Karpas-422 (cell line): ENCODE measurements around the gene SLC7A5. TPM values are rescaled to one million over a fixed set of nuclear protein-coding genes. Genes with fewer than 3 reads are reported as not detected.

Experiments used
- DNase-seq: peaks from one replicate; pipeline ENCODE4 v3.0.0-alpha.2; 2015
- H2AFZ ChIP-seq: fragments of 200-600 bp; sonication (generic); 2 replicates; pipeline ENCODE4 v1.6.1; 2014; ENCODE audit warnings: antibody characterized with exemption, low read length, mixed read lengths
- H3K27ac ChIP-seq: fragments of 200-600 bp; sonication (generic); 2 replicates; pipeline ENCODE4 v1.5.1; 2014; ENCODE audit warnings: mild to moderate bottlenecking, low read length, moderate library complexity
- H3K27me3 ChIP-seq: fragments of 200-600 bp; sonication (generic); 2 replicates; pipeline ENCODE4 v1.6.1; 2014; ENCODE audit warnings: low read length, mixed read lengths
- H3K36me3 ChIP-seq: fragments of 200-600 bp; sonication (generic); 2 replicates; pipeline ENCODE4 v1.6.1; 2014; ENCODE audit warnings: low read length, mixed read lengths; ENCODE audit not compliant: insufficient read depth
- H3K4me1 ChIP-seq: fragments of 200-600 bp; sonication (generic); 2 replicates; pipeline ENCODE4 v1.6.1; 2014; ENCODE audit warnings: mild to moderate bottlenecking, low read length, mixed read lengths
- H3K4me2 ChIP-seq: fragments of 200-600 bp; sonication (generic); 2 replicates; pipeline ENCODE4 v1.6.1; 2014; ENCODE audit warnings: low read length, low read depth, mild to moderate bottlenecking; ENCODE audit not compliant: poor library complexity, severe bottlenecking
- H3K4me3 ChIP-seq: fragments of 200-600 bp; sonication (generic); 2 replicates; pipeline ENCODE4 v1.5.1; 2014; ENCODE audit warnings: mild to moderate bottlenecking, antibody characterized with exemption, low read length, mixed read lengths
- H3K79me2 ChIP-seq: fragments of 200-600 bp; sonication (generic); 2 replicates; pipeline ENCODE4 v1.6.1; 2014; ENCODE audit warnings: mild to moderate bottlenecking, low read length, mixed read lengths
- H3K9ac ChIP-seq: fragments of 200-600 bp; sonication (generic); 2 replicates; pipeline ENCODE4 v1.6.0; 2014; ENCODE audit warnings: low read length
- H3K9me2 ChIP-seq: fragments of 200-600 bp; sonication (generic), shearing (Covaris generic); replicated peaks from 2 replicates; pipeline ENCODE4 v1.6.0; 2014; ENCODE audit warnings: mild to moderate bottlenecking, low read length, moderate library complexity; ENCODE audit not compliant: insufficient read depth
- H3K9me3 ChIP-seq: fragments of 300-700, 200-600 bp; sonication (generic); 2 replicates; pipeline ENCODE4 v1.6.1; 2014; ENCODE audit warnings: low read length, mixed read lengths
- H4K20me1 ChIP-seq: fragments of 200-600 bp; sonication (generic); 2 replicates; pipeline ENCODE4 v1.6.1; 2014; ENCODE audit warnings: mild to moderate bottlenecking, antibody characterized with exemption, low read length, low read depth; ENCODE audit not compliant: insufficient read depth
- total RNA-seq: library from RNA; depleted of rRNA; stranded (reverse); fragments of >200 nt; shearing (Covaris generic); gene quantifications from 2 replicates; pipeline ENCODE4 v1.2.3, GENCODE V29; 2014; ENCODE audit warnings: low replicate concordance

The SLC7A5 gene
- total RNA-seq, 1 experiment from 2014 or later, result 163 TPM

- no peaks in the 10 kb centered on the region for H3K79me2 ChIP-seq
- peaks cover 13% of the 10 kb centered on the region; the same call in 1 of the 2 replicates for H3K36me3 ChIP-seq
- H3K9me2 ChIP-seq, result no peaks in the 10 kb centered on the region
- no peaks in the 10 kb centered on the region for H4K20me1 ChIP-seq
- H3K27ac ChIP-seq, result peak overlapping the region; percentile 99
- peak overlapping the region; percentile 86 for H3K9ac ChIP-seq
- H3K4me3 ChIP-seq, result peak overlapping the region; percentile 64
- peak overlapping the region; percentile 82 for H3K4me2 ChIP-seq
- no peak overlapping the region for H2AFZ ChIP-seq
- no peaks in the 10 kb centered on the region for H3K27me3 ChIP-seq
- H3K4me1 ChIP-seq, result peaks cover 57% of the 10 kb centered on the region
- H3K9me3 ChIP-seq, result peaks cover 18% of the 10 kb centered on the region; the same call in 1 of the 2 replicates
- DNase-seq, result peak; percentile 82
Observed at GRCh38 chr16:87806261-87806640, 63.1 kb downstream of the SLC7A5 start.

- Histone ChIP-seq H3K27me3 (no peaks in the 10 kb centered on the region), H3K4me3 (no peak overlapping the region), H3K4me2 (no peak overlapping the region), H3K4me1 (peaks cover 29% of the 10 kb centered on the region), H3K27ac (no peak overlapping the region), H3K9ac (no peak overlapping the region), H3K9me3 (peaks cover 18% of the 10 kb centered on the region; the same call in 1 of the 2 replicates), H2AFZ (no peak overlapping the region), H3K9me2 (no peaks in the 10 kb centered on the region), H3K79me2 (no peaks in the 10 kb centered on the region), H3K36me3 (peaks cover 13% of the 10 kb centered on the region; the same call in 1 of the 2 replicates), H4K20me1 (no peaks in the 10 kb centered on the region)
- no peak for DNase-seq
Observed at GRCh38 chr16:87803385-87803784, 65.9 kb downstream of the SLC7A5 start.

DNA sequence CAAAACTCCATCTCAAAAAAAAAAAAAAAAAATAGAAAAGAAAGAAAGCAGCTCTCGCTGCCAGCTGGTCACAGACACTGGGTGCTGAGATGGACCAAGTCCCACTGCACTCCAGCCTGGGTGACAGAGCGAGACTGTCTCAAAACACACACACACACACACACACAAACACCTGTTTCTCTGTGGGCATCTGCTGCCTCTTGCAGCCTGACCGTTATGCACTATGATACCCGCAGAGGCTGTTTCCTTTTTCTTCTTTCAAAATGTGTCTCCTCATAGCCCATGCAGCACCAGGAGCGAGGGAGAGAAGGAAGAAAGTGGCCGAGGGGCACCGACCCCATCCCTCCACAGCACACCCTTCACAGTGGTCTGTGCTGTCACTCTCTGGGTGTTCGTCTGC lies 66.6 kb downstream of the SLC7A5 start:
- peaks cover 18% of the 10 kb centered on the region; the same call in 1 of the 2 replicates for H3K9me3 ChIP-seq
- no peaks in the 10 kb centered on the region for H3K79me2 ChIP-seq
- no peaks in the 10 kb centered on the region for H4K20me1 ChIP-seq
- peaks cover 13% of the 10 kb centered on the region; the same call in 1 of the 2 replicates for H3K36me3 ChIP-seq
- no peak for DNase-seq
- no peak overlapping the region for H3K4me2 ChIP-seq
- no peak overlapping the region for H2AFZ ChIP-seq
- H3K9ac ChIP-seq, result no peak overlapping the region
- H3K4me3 ChIP-seq, result no peak overlapping the region
- H3K27ac ChIP-seq, result no peak overlapping the region
- H3K4me1 ChIP-seq, result peaks cover 22% of the 10 kb centered on the region
- no peaks in the 10 kb centered on the region for H3K9me2 ChIP-seq
- no peaks in the 10 kb centered on the region for H3K27me3 ChIP-seq

GRCh38 chr16:87801679-87802259 lies 67.5 kb downstream of the SLC7A5 start:
- Histone ChIP-seq H3K9me3 (peaks cover 18% of the 10 kb centered on the region; the same call in 1 of the 2 replicates), H3K27ac (no peak overlapping the region), H3K9me2 (no peaks in the 10 kb centered on the region), H3K9ac (no peak overlapping the region), H3K27me3 (no peaks in the 10 kb centered on the region), H2AFZ (no peak overlapping the region), H3K4me3 (no peak overlapping the region), H3K4me2 (no peak overlapping the region), H3K36me3 (peaks cover 13% of the 10 kb centered on the region; the same call in 1 of the 2 replicates), H3K79me2 (no peaks in the 10 kb centered on the region), H4K20me1 (no peaks in the 10 kb centered on the region), H3K4me1 (peaks cover 13% of the 10 kb centered on the region)
- no peak for DNase-seq

DNA sequence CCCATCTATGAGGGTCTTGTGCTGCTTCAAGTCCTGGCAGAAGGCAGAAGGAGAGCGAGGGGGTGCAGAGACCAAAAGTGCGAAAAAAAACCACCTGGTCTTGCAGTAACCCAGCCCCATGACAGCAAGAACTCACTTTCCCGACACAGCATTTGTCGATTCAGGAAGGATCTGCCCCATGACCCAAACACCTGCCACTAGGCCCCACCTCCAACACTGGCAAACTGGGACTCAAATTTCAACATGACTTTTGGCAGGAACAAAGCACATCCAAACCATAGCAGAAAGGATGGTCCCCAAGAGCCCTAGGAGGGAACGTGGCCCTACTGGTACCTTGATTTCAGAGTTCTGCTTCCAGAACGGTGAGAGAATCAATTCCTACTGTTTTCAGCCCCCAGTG lies 68.8 kb downstream of the SLC7A5 start:
- Histone ChIP-seq H3K4me3 (no peak overlapping the region), H3K27ac (no peak overlapping the region), H3K9me2 (no peaks in the 10 kb centered on the region), H2AFZ (no peak overlapping the region), H3K4me1 (peaks cover under 1% of the 10 kb centered on the region; the same call in 1 of the 2 replicates), H3K27me3 (no peaks in the 10 kb centered on the region), H3K9ac (no peak overlapping the region), H3K9me3 (peaks cover 18% of the 10 kb centered on the region; the same call in 1 of the 2 replicates), H3K79me2 (no peaks in the 10 kb centered on the region), H3K36me3 (peaks cover 13% of the 10 kb centered on the region; the same call in 1 of the 2 replicates), H3K4me2 (no peak overlapping the region), H4K20me1 (no peaks in the 10 kb centered on the region)
- DNase-seq, result no peak

- Histone ChIP-seq H3K9me3 (no peaks in the 10 kb centered on the region), H3K36me3 (no peaks in the 10 kb centered on the region; the same call in 1 of the 2 replicates), H3K9me2 (no peaks in the 10 kb centered on the region), H3K4me1 (no peaks in the 10 kb centered on the region), H3K79me2 (no peaks in the 10 kb centered on the region), H3K9ac (no peak overlapping the region), H3K4me3 (no peak overlapping the region), H4K20me1 (no peaks in the 10 kb centered on the region), H3K27me3 (no peaks in the 10 kb centered on the region), H3K27ac (no peak overlapping the region), H2AFZ (no peak overlapping the region), H3K4me2 (no peak overlapping the region)
- no peak for DNase-seq
Observed at GRCh38 chr16:87795336-87795735, 74.0 kb downstream of the SLC7A5 start.

DNA sequence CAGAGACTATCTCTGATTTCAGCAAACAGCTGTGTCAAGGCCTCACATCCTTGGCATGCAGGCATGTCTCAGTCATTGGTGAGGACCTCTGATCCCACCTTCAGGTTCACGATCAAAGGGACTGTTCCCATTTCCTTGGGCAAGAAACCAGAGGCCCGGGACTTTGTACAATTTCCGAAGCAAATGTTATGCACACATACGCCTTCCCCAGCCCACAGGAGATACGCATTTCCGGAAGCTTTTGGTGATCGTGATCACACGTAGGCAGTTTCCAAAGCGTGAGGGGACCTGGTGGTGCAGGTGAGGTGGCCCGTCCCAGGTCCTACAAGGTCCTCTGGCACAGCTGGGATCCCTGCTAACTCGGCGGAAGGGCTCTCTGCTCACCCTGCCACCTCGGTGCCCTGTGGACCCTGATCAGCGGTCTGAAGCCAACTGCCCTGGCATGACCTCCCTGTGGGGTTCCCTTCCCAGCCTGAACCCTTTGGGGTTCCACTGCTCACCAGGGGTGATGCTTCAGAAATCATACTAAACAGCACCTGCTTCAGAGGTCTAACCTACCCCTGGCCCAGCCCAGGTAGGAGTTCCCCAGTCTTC lies 74.7 kb downstream of the SLC7A5 start:
- no peak overlapping the region for H3K27ac ChIP-seq
- no peak overlapping the region for H2AFZ ChIP-seq
- H3K27me3 ChIP-seq, result no peaks in the 10 kb centered on the region
- no peaks in the 10 kb centered on the region for H4K20me1 ChIP-seq
- no peaks in the 10 kb centered on the region; the same call in 1 of the 2 replicates for H3K36me3 ChIP-seq
- H3K9me2 ChIP-seq, result no peaks in the 10 kb centered on the region
- no peak for DNase-seq
- no peak overlapping the region for H3K4me2 ChIP-seq
- no peak overlapping the region for H3K4me3 ChIP-seq
- no peaks in the 10 kb centered on the region for H3K9me3 ChIP-seq
- no peaks in the 10 kb centered on the region for H3K79me2 ChIP-seq
- H3K9ac ChIP-seq, result no peak overlapping the region
- H3K4me1 ChIP-seq, result no peaks in the 10 kb centered on the region

DNA sequence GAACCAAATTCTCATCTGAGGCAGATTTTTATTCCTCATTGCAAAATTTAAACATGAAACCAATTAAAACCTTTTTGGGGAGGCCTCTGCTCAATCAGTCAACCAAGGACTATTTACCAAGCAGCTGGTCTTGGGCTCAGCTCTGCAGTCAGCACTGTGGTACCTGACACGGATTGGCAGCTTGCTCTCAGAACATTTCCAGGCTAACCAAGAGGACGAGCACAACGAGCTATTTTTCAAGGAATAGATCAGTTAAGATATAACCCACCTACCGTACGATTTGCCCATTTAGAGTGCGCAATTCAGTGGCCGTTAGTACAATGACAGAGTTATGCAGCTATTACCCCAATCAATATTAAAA lies 77.1 kb downstream of the SLC7A5 start:
- Histone ChIP-seq H3K79me2 (no peaks in the 10 kb centered on the region), H3K27ac (no peak overlapping the region)

More for the DNA sequence above, 77.1 kb downstream of the SLC7A5 start:
- Histone ChIP-seq H3K9me3 (no peaks in the 10 kb centered on the region), H3K4me3 (no peak overlapping the region), H3K4me2 (no peak overlapping the region), H3K36me3 (no peaks in the 10 kb centered on the region), H3K9me2 (no peaks in the 10 kb centered on the region), H4K20me1 (no peaks in the 10 kb centered on the region), H2AFZ (no peak overlapping the region), H3K9ac (no peak overlapping the region), H3K4me1 (no peaks in the 10 kb centered on the region), H3K27me3 (no peaks in the 10 kb centered on the region)
- DNase-seq, result no peak
